Activated B cell treated with CpG ODN at 0.5 μM for 24 hours (primary cell): ENCODE measurements around the gene RAP1A. TPM values are rescaled to one million over a fixed set of nuclear protein-coding genes. Genes with fewer than 3 reads are reported as not detected.

ENCODE experiments used
- ATAC-seq: fragments of 200-7000 bp; cut with Tn5 transposase; one replicate; pipeline ENCODE4 v1.10.0; 2021; ENCODE audit warnings: low read depth, mild to moderate bottlenecking, moderate library complexity
- CTCF ChIA-PET: fragments of 350-600 bp; sonication (Branson Sonifier 250); formaldehyde crosslinking; loops from one replicate; lab custom pipeline; 2021; ENCODE audit warnings: antibody characterized with exemption; lab: Charles Lee
- POLR2A ChIA-PET: fragments of 350-600 bp; sonication (Branson Sonifier 250); formaldehyde crosslinking; loops from one replicate; lab custom pipeline; 2021; ENCODE audit warnings: antibody characterized with exemption; lab: Charles Lee
- DNase-seq: peaks from one replicate; pipeline ENCODE4 v3.0.0; 2022
- H3K27ac Mint-ChIP-seq: one replicate; pipeline ENCODE4 v1.8.0; 2020; ENCODE audit warnings: mixed read lengths
- H3K27me3 Mint-ChIP-seq: one replicate; pipeline ENCODE4 v1.8.0; 2021; ENCODE audit warnings: mixed read lengths
- H3K36me3 Mint-ChIP-seq: one replicate; pipeline ENCODE4 v1.8.0; 2021; ENCODE audit warnings: low read depth, mixed read lengths
- H3K4me1 Mint-ChIP-seq: one replicate; pipeline ENCODE4 v1.8.0; 2021; ENCODE audit warnings: mixed read lengths
- H3K4me3 Mint-ChIP-seq: one replicate; pipeline ENCODE4 v1.8.0; 2020; ENCODE audit warnings: mild to moderate bottlenecking, mixed read lengths
- H3K9me3 Mint-ChIP-seq: one replicate; pipeline ENCODE4 v1.8.0; 2020; ENCODE audit warnings: mixed read lengths
- intact Hi-C: fragments of 100-400 bp; cut with micrococcal nuclease; formaldehyde crosslinking; loops from one replicate; pipeline ENCODE4 v1.15.1; 2024
- total RNA-seq: library from RNA; stranded (reverse); gene quantifications from 2 replicates; pipeline ENCODE4 v1.2.3, GENCODE V29; 2022
- TF ChIP-seq, protein P1 (sequence below): fragments of 200-600 bp; IDR thresholded peaks from one replicate; pipeline ENCODE4 v1.8.0; 2022; ENCODE audit warnings: antibody characterized with exemption, mild to moderate bottlenecking

Gene RAP1A
- total RNA-seq, 1 donor from 2014 or later = 93.8 TPM

DNA sequence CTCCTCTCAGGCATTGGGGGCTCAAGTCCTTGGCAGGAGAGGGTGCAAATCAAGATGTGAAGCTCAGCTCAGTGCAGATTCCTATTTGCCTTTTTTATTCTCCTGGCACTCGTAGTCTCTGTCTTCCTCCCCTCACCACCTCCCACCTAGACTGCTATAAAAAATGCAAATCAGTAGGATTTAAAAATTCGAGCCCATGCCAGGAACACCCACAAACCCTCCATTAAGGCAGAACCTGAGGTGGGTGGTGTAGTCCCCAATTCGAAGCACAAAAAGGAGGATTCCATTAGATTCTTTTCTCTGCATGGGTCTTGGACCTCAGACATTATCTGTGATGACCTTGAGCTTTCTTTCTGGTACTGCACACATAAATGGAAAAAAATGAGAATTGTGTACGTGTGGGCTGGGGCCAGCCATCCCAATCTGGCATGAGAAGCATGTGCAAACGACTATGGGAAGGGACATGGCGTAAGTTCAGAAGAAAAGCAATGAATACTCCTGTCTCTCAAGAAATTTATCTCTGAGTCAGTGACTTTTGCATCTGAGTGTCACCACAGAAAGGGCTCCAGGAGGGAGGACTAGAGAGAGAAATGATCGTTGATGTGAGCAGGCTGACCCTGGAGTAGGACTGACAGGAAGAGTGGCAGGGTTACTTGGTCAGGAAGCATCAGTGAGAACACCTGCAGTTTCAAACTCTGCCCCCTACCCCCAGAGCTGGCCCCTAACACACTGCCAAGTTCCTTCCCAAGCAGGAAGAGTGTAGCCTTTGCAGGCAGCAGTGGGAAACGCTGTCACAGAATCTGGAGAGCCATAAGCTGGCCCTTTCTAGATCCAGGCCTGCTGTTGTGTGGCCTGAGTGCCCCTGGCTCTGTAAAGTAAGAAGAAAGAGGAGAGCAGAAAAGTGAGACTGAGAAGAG lies 117.9 kb downstream of the RAP1A start:
- intact Hi-C loops = no loop called here
- peaks cover 2% of the 10 kb centered on the region for H3K27me3 Mint-ChIP-seq
- CTCF ChIA-PET = interaction anchor here (3.0 kb wide), 1 partner anchor 22 kb away, joined by 14 read pairs; no protein-coding TSS in a partner anchor
- H3K27ac Mint-ChIP-seq = peak overlapping the region; percentile 61
- POLR2A ChIA-PET = interaction anchor here (0.7 to 4.0 kb wide), 4 partner anchors 18 to 598 kb away, joined by 4 to 30 read pairs (median 12); partner anchors contain the start of gene DDX20
- peaks cover 20% of the 10 kb centered on the region for H3K4me1 Mint-ChIP-seq
- ATAC-seq = no peak
- peak overlapping the region; percentile 92 for H3K4me3 Mint-ChIP-seq
- TF ChIP-seq, protein P1, sequence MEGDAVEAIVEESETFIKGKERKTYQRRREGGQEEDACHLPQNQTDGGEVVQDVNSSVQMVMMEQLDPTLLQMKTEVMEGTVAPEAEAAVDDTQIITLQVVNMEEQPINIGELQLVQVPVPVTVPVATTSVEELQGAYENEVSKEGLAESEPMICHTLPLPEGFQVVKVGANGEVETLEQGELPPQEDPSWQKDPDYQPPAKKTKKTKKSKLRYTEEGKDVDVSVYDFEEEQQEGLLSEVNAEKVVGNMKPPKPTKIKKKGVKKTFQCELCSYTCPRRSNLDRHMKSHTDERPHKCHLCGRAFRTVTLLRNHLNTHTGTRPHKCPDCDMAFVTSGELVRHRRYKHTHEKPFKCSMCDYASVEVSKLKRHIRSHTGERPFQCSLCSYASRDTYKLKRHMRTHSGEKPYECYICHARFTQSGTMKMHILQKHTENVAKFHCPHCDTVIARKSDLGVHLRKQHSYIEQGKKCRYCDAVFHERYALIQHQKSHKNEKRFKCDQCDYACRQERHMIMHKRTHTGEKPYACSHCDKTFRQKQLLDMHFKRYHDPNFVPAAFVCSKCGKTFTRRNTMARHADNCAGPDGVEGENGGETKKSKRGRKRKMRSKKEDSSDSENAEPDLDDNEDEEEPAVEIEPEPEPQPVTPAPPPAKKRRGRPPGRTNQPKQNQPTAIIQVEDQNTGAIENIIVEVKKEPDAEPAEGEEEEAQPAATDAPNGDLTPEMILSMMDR = no peak
- H3K36me3 Mint-ChIP-seq = no peaks in the 10 kb centered on the region
- no peak for DNase-seq
- no peaks in the 10 kb centered on the region for H3K9me3 Mint-ChIP-seq

DNA sequence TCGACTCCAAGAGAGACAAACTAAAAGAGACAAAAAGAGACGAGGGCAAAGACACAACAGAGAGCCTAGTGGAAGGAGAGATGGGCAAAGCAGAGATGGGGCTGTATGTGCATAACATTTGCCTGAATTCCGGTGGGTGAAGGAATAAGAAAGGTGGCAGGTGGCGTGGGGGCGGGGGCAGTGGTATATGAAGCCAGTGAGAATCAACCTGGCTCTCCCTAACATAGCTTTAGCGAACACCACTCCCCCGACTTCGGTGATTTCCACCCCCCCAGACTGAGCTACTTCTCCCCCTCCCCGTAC lies 118.5 kb downstream of the RAP1A start:
- H3K27me3 Mint-ChIP-seq = peaks cover 2% of the 10 kb centered on the region
- no peak for ATAC-seq
- no peak for DNase-seq
- peaks cover 20% of the 10 kb centered on the region for H3K4me1 Mint-ChIP-seq
- intact Hi-C loops = no loop called here
- H3K36me3 Mint-ChIP-seq = no peaks in the 10 kb centered on the region
- no peaks in the 10 kb centered on the region for H3K9me3 Mint-ChIP-seq
- TF ChIP-seq, protein P1 = no peak
- peak overlapping the region; percentile 92 for H3K4me3 Mint-ChIP-seq
- POLR2A ChIA-PET = interaction anchor here (0.7 to 4.0 kb wide), 5 partner anchors 9 to 599 kb away, joined by 3 to 30 read pairs (median 4); partner anchors contain the start of gene DDX20
- H3K27ac Mint-ChIP-seq = peak overlapping the region; percentile 61
- CTCF ChIA-PET = interaction anchor here (3.0 kb wide), 1 partner anchor 23 kb away, joined by 14 read pairs; no protein-coding TSS in a partner anchor

DNA sequence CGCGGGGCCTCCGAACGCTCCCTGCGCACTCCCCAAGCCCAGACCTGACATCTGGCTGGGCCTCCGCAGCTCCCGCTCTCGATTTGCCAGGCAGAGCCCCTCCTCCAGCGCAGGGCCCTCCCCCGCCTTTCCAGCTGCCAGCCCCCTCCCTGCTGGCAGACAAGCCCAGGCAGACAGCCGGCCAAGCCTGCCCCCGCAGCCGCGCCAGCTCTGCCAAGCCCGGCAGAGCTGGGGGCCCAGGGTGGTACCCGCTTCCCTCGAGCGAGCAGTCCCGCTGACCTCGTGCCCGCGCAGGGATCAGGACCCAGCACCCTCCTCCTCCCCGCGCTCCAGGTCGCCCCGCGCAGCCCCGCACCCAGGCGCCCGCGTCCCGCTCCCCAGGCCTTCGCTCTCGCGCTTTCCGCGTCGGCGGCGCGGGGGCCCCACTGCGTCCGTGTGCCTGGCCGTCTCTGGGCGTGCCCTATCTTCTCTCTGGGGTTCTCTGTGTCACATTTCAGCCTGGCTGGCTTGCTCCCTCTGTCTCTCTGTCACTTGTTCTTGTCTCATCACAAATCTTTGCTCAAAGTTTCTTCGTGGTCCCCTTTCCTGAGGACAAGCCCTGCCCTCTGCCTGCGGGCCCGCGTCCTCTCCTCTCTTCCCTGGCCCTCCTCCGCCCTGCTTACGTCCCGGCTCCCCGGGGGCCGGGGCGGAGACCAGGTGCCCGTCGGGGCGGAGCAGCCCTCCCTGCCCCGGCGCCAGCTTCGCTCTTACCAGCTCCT lies 119.0 kb downstream of the RAP1A start:
- intact Hi-C loops = loop anchor here (1.0 kb wide), 1 partner anchor 17 kb away; the partner anchor contains the start of gene DDX20
- ATAC-seq (peak; percentile 61), DNase-seq (peak; percentile 72)
- CTCF ChIA-PET = interaction anchor here (0.8 to 3.0 kb wide), 6 partner anchors 9 to 231 kb away, joined by 3 to 14 read pairs (median 4); no protein-coding TSS in a partner anchor
- TF ChIP-seq, protein P1 = no peak
- Mint-ChIP-seq H3K4me1 (peaks cover 20% of the 10 kb centered on the region), H3K27me3 (peaks cover 2% of the 10 kb centered on the region), H3K4me3 (peak overlapping the region; percentile 92), H3K9me3 (no peaks in the 10 kb centered on the region), H3K27ac (peak overlapping the region; percentile 84), H3K36me3 (no peaks in the 10 kb centered on the region)
- POLR2A ChIA-PET = interaction anchor here (0.7 to 4.0 kb wide), 10 partner anchors 9 to 599 kb away, joined by 3 to 30 read pairs (median 4); partner anchors contain the start of gene DDX20

DNA sequence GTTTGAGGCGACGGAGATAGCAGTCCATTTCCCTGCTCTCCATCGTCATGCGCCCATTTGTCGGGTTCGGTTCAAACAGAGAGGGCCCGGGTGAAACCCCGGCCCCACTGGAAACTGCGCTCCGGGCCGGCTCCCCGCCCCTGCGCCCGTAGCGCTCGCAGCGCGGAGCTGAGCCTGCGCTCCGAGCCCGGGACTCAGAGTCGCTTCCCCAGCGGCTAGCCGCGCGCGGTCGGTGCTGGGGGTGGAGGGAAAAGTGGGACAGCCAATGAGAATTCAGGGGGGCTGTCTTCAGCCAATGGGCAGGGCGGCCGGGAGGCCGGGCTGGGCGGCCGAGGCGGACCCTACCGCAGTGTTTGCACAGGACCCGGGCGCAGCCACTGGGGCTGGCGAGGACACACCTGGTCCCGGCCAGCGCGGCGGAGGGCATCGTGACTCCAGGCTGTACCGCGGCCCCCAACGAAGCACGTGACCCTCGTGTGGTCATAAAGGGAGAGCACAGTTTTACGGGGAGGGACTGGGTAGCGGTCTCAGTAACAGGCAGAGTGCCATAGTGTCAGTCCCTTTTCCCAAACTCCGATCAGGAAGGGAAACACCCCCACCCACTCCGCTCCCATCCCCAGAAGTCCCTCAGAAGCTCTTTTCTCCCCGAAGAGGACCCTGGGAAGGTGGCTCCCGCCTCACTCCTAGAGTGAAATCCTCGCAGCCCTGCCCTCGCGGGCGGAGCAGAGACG lies 119.8 kb downstream of the RAP1A start, which contains the start of gene INKA2:
Gene INKA2, minus strand, starts transcription at position 202 of the 731 bp plus-strand sequence. Its CDS starts 153 bp downstream, at position 49.
- peak within 1 kb of the TSS; percentile 92 for H3K4me3 Mint-ChIP-seq
- CTCF ChIA-PET = interaction anchor here (0.8 to 3.0 kb wide), 6 partner anchors 9 to 231 kb away, joined by 3 to 14 read pairs (median 4); no protein-coding TSS in a partner anchor
- intact Hi-C loops = loop anchor here (1.0 kb wide), 1 partner anchor 16 kb away; the partner anchor contains the start of gene DDX20
- POLR2A ChIA-PET = interaction anchor here (0.6 to 4.0 kb wide), 11 partner anchors 8 to 600 kb away, joined by 3 to 30 read pairs (median 5); partner anchors contain the start of genes ATP5PB, DDX20 and WDR77
- peak within 1 kb of the TSS; percentile 84 for H3K27ac Mint-ChIP-seq
- peaks cover 2% of the 10 kb centered on the region for H3K27me3 Mint-ChIP-seq
- H3K4me1 Mint-ChIP-seq = peaks cover 18% of the 10 kb centered on the region
- ATAC-seq (peak; percentile 77), DNase-seq (peak; percentile 74)
- TF ChIP-seq, protein P1 = no peak
- no peaks in the 10 kb centered on the region for H3K9me3 Mint-ChIP-seq
- no peaks in the 10 kb centered on the region for H3K36me3 Mint-ChIP-seq
